ENCODE measurements around the gene AVPI1. TPM values are rescaled to one million over a fixed set of nuclear protein-coding genes. Genes with fewer than 3 reads are reported as not detected.

Gene AVPI1
- total RNA-seq, 4 donors from 2014 or later, result 34.2 to 136 (median 45.4) TPM

GRCh38 chr10:97679594-97679993 is 7.4 kb downstream of the AVPI1 start:
- no peak for TF ChIP-seq POLR2AphosphoS5 (IDR thresholded peaks at IDR 0.05)
- TF ChIP-seq POLR2A (IDR thresholded peaks at IDR 0.05), result no peak
- TF ChIP-seq CTCF (IDR thresholded peaks at IDR 0.05), result no peak
- no peak for TF ChIP-seq EP300 (IDR thresholded peaks at IDR 0.05)
- Histone ChIP-seq H3K36me3 (peaks cover 0 to 57% of the 10 kb centered on the region in 2 donors), H3K4me3 (no peak overlapping the region), H3K27ac (peak overlapping the region in 2 of 4 donors; percentile 7 to 17), H3K9me3 (no peaks in the 10 kb centered on the region), H3K27me3 (no peaks in the 10 kb centered on the region), H3K4me1 (peaks cover 0 to 56% (median 13%) of the 10 kb centered on the region in 3 donors)
- ATAC-seq, result no peak
- WGBS, 2 donors (ENCODE audit: low coverage in 1 of 2), result no CpG with 5 or more reads among the region's 16 CpGs

- Histone ChIP-seq H3K4me1 (peaks cover 0 to 34% (median 0%) of the 10 kb centered on the region in 3 donors), H3K27ac (peak overlapping the region in 3 of 4 donors; percentile 50 to 67 (median 58)), H3K36me3 (peaks cover 0 to 77% of the 10 kb centered on the region in 2 donors), H3K9me3 (no peaks in the 10 kb centered on the region), H3K4me3 (no peak overlapping the region), H3K27me3 (no peaks in the 10 kb centered on the region)
- WGBS, 2 donors (ENCODE audit: low coverage in 1 of 2), result 100% methylated on average over 1 of the region's 2 CpGs
- peak; percentile 65 for ATAC-seq
- TF ChIP-seq POLR2AphosphoS5 (IDR thresholded peaks at IDR 0.05) (no peak), EP300 (IDR thresholded peaks at IDR 0.05) (no peak), CTCF (IDR thresholded peaks at IDR 0.05) (peak; percentile 75 to 93 (median 80))
These were observed 10.1 kb downstream of the AVPI1 start for GRCh38 chr10:97676770-97677581.

- 40 to 77% methylated on average over 1 to 3 of the region's 9 CpGs for WGBS, 2 donors (ENCODE audit: low coverage in 1 of 2)
- no peaks in the 10 kb centered on the region for H3K9me3 ChIP-seq
- ATAC-seq, result no peak
- peaks cover 0 to 93% of the 10 kb centered on the region in 2 donors for H3K36me3 ChIP-seq
- no peaks in the 10 kb centered on the region for H3K27me3 ChIP-seq
- H3K4me1 ChIP-seq, result peaks cover 0 to 18% (median 0%) of the 10 kb centered on the region in 3 donors
- H3K27ac ChIP-seq, result peak overlapping the region in 1 of 4 donors; percentile 5
- H3K4me3 ChIP-seq, result no peak overlapping the region
- no peak for TF ChIP-seq EP300 (IDR thresholded peaks at IDR 0.05)
- no peak for TF ChIP-seq POLR2AphosphoS5 (IDR thresholded peaks at IDR 0.05)
- TF ChIP-seq CTCF (IDR thresholded peaks at IDR 0.05), result no peak
- TF ChIP-seq POLR2A (IDR thresholded peaks at IDR 0.05), result no peak
These were observed 11.8 kb downstream of the AVPI1 start for GRCh38 chr10:97675222-97675621.

GRCh38 chr10:97673736-97674525 is 13.1 kb downstream of the AVPI1 start:
- peak; percentile 19 for ATAC-seq
- Histone ChIP-seq H3K27ac (peak overlapping the region in 1 of 4 donors; percentile 5), H3K9me3 (no peaks in the 10 kb centered on the region), H3K27me3 (no peaks in the 10 kb centered on the region), H3K4me1 (peaks cover 0 to 12% (median 0%) of the 10 kb centered on the region in 3 donors), H3K36me3 (peaks cover 0 to 93% of the 10 kb centered on the region in 2 donors), H3K4me3 (no peak overlapping the region)
- TF ChIP-seq EP300 (IDR thresholded peaks at IDR 0.05), result no peak
- TF ChIP-seq POLR2AphosphoS5 (IDR thresholded peaks at IDR 0.05), result no peak
- TF ChIP-seq POLR2A (IDR thresholded peaks at IDR 0.05), result no peak
- no peak for TF ChIP-seq CTCF (IDR thresholded peaks at IDR 0.05)
- 57 to 73% methylated on average over 3 to 7 of the region's 8 CpGs for whole genome bisulfite sequencing, 2 donors (ENCODE audit: low coverage in 1 of 2)

Measured in gastroesophageal sphincter (tissue), 4 donors.